IMR-90 (cell line): Measurements from ENCODE around the gene NIPAL3. TPM values are rescaled to one million over a fixed set of nuclear protein-coding genes. Genes with fewer than 3 reads are reported as not detected.

ENCODE experiments used
- ATAC-seq: fragments of 200-7000 bp; cut with Tn5 transposase; 2 replicates; pipeline ENCODE4 v1.9.1; 2020; ENCODE audit warnings: low read depth, mild to moderate bottlenecking, moderate library complexity
- BruUV-seq: library from RNA; stranded (reverse); fragments of 400-500 nt; replicated peaks from 2 replicates; lab custom pipeline; 2021; lab: Mats Ljungman, UMichigan
- CTCF ChIA-PET: fragments of 300-600 bp; formaldehyde crosslinking; extraction: SDS; loops from one replicate; lab custom pipeline; 2021; ENCODE audit warnings: antibody characterized with exemption; lab: Yijun Ruan, JAX
- POLR2A ChIA-PET: fragments of 300-600 bp; sonication (Branson Sonifier 250); formaldehyde crosslinking; loops from one replicate; lab custom pipeline; 2022; ENCODE audit warnings: antibody characterized with exemption; ENCODE audit not compliant: unreplicated experiment; lab: Charles Lee
- DNase-seq: peaks from one replicate; pipeline ENCODE4 v3.0.0; 2013
- H2AFZ ChIP-seq: replicated peaks from 2 replicates; pipeline ENCODE3; 2013; ENCODE audit warnings: low read length, mild to moderate bottlenecking; ENCODE audit not compliant: poor library complexity
- H2AK5ac ChIP-seq: 2 replicates; pipeline ENCODE4 v1.6.1; 2013; ENCODE audit warnings: low read depth, low read length, inconsistent platforms
- H2AK9ac ChIP-seq: replicated peaks from 2 replicates; pipeline ENCODE3; 2013; ENCODE audit warnings: mild to moderate bottlenecking, low read depth, low read length, moderate library complexity; ENCODE audit not compliant: poor library complexity
- H2BK120ac ChIP-seq: 2 replicates; pipeline ENCODE4 v1.6.1; 2013; ENCODE audit warnings: low read depth, low read length, inconsistent platforms
- H2BK15ac ChIP-seq: 3 replicates; pipeline ENCODE4 v1.6.1; 2013; ENCODE audit warnings: low read depth, low read length, inconsistent platforms
- H2BK20ac ChIP-seq: 2 replicates; pipeline ENCODE4 v1.6.1; 2013; ENCODE audit warnings: low read depth, mild to moderate bottlenecking, inconsistent platforms, low read length, moderate library complexity
- H2BK5ac ChIP-seq: 2 replicates; pipeline ENCODE4 v1.6.1; 2013; ENCODE audit warnings: mild to moderate bottlenecking, low read depth, low read length, inconsistent platforms; ENCODE audit not compliant: poor library complexity, severe bottlenecking
- H3K14ac ChIP-seq: replicated peaks from 2 replicates; pipeline ENCODE4 v1.6.1; 2013; ENCODE audit warnings: low read depth, low read length, inconsistent platforms
- H3K18ac ChIP-seq: 2 replicates; pipeline ENCODE4 v1.6.1; 2013; ENCODE audit warnings: low read depth, low read length, control low read depth
- H3K23ac ChIP-seq: 2 replicates; pipeline ENCODE4 v1.6.1; 2013; ENCODE audit warnings: low read depth, low read length, inconsistent platforms
- H3K27ac ChIP-seq: 2 replicates; pipeline ENCODE4 v1.5.1; 2013; ENCODE audit warnings: mild to moderate bottlenecking, control low read depth, low read length; ENCODE audit not compliant: insufficient read depth
- H3K27me3 ChIP-seq: 2 replicates; pipeline ENCODE4 v1.6.1; 2013; ENCODE audit warnings: low read length; ENCODE audit not compliant: control insufficient read depth, insufficient read depth
- H3K36me3 ChIP-seq: 2 replicates; pipeline ENCODE4 v1.6.1; 2013; ENCODE audit warnings: low read length, mixed read lengths; ENCODE audit not compliant: control insufficient read depth, insufficient read depth
- H3K4ac ChIP-seq: 2 replicates; pipeline ENCODE4 v1.6.1; 2013; ENCODE audit warnings: low read depth, low read length, inconsistent platforms
- H3K4me1 ChIP-seq: 2 replicates; pipeline ENCODE4 v1.6.1; 2013; ENCODE audit warnings: low read length, mixed read lengths; ENCODE audit not compliant: control insufficient read depth, insufficient read depth
- H3K4me2 ChIP-seq: 2 replicates; pipeline ENCODE4 v1.6.1; 2013; ENCODE audit warnings: low read depth, mild to moderate bottlenecking, control low read depth, low read length, moderate library complexity
- H3K4me3 ChIP-seq: 2 replicates; pipeline ENCODE4 v1.5.1; 2013; ENCODE audit warnings: low read depth, mild to moderate bottlenecking, control low read depth, low read length, moderate library complexity; ENCODE audit not compliant: insufficient read depth
- H3K56ac ChIP-seq: 2 replicates; pipeline ENCODE4 v1.6.1; 2013; ENCODE audit warnings: low read length, inconsistent platforms; ENCODE audit not compliant: insufficient read depth; ENCODE audit errors: extremely low read depth
- H3K79me1 ChIP-seq, 2 experiments: 2 replicates each; pipeline ENCODE4 v1.6.1; 2013; ENCODE audit warnings: low read length in 2 of 2, inconsistent platforms in 1 of 2, low read depth in 1 of 2
- H3K9ac ChIP-seq: 2 replicates; pipeline ENCODE4 v1.6.1; 2013; ENCODE audit warnings: low read depth, low read length, control low read depth
- H3K9me1 ChIP-seq: 2 replicates; pipeline ENCODE4 v1.6.1; 2013; ENCODE audit warnings: low read length, inconsistent platforms; ENCODE audit not compliant: insufficient read depth
- H3K9me3 ChIP-seq: 2 replicates; pipeline ENCODE4 v1.6.1; 2013; ENCODE audit warnings: low read length; ENCODE audit not compliant: control insufficient read depth, insufficient read depth
- H4K20me1 ChIP-seq: 2 replicates; pipeline ENCODE4 v1.6.1; 2013; ENCODE audit warnings: low read length, inconsistent platforms; ENCODE audit not compliant: insufficient read depth
- H4K5ac ChIP-seq: 2 replicates; pipeline ENCODE4 v1.6.1; 2013; ENCODE audit warnings: mild to moderate bottlenecking, low read depth, low read length, control low read depth
- H4K8ac ChIP-seq, 2 experiments: 2 replicates each; pipeline ENCODE4 v1.6.1; 2013; ENCODE audit warnings: low read depth in 2 of 2, low read length in 2 of 2, control low read depth in 1 of 2, inconsistent platforms in 1 of 2
- H4K91ac ChIP-seq: 2 replicates; pipeline ENCODE4 v1.6.1; 2013; ENCODE audit warnings: low read depth, low read length, inconsistent platforms; ENCODE audit not compliant: insufficient read depth
- BHLHE40 ChIP-seq: fragments of 150-350 bp; IDR thresholded peaks from 2 replicates; pipeline ENCODE4 v1.6.1; 2016; ENCODE audit warnings: mild to moderate bottlenecking, low read depth, low read length
- CEBPB ChIP-seq: IDR thresholded peaks from 2 replicates; pipeline ENCODE4 v1.6.1; 2012; ENCODE audit warnings: low read depth, low read length, improper control_type of control experiment
- CHD1 ChIP-seq: IDR thresholded peaks from 2 replicates; pipeline ENCODE4 v1.6.1; 2012; ENCODE audit warnings: low read depth, low read length, improper control_type of control experiment
- CTCF ChIP-seq: conservative IDR thresholded peaks from 2 replicates; pipeline ENCODE4 v1.5.1; 2012; ENCODE audit warnings: mild to moderate bottlenecking, low read depth, low read length, improper control_type of control experiment
- ELK1 ChIP-seq: fragments of 150-350 bp; IDR thresholded peaks from 2 replicates; pipeline ENCODE4 v1.6.1; 2016; ENCODE audit warnings: low read depth, mild to moderate bottlenecking, low read length, moderate library complexity, borderline replicate concordance
- FOS ChIP-seq: fragments of 150-350 bp; IDR thresholded peaks from 2 replicates; pipeline ENCODE4 v1.6.1; 2016; ENCODE audit warnings: low read depth, low read length
- MAFK ChIP-seq: IDR thresholded peaks from 2 replicates; pipeline ENCODE4 v1.6.1; 2012; ENCODE audit warnings: low read depth, low read length, improper control_type of control experiment
- MAZ ChIP-seq: IDR thresholded peaks from 2 replicates; pipeline ENCODE4 v1.6.1; 2012; ENCODE audit warnings: low read depth, mild to moderate bottlenecking, low read length, improper control_type of control experiment, moderate library complexity, borderline replicate concordance
- MXI1 ChIP-seq: IDR thresholded peaks from 2 replicates; pipeline ENCODE4 v1.6.1; 2012; ENCODE audit warnings: low read depth, mild to moderate bottlenecking, low read length, moderate library complexity, borderline replicate concordance
- NFE2L2 ChIP-seq: fragments of 150-350 bp; IDR thresholded peaks from 2 replicates; pipeline ENCODE4 v1.6.1; 2016; ENCODE audit warnings: low read depth, mild to moderate bottlenecking, low read length
- POLR2A ChIP-seq: IDR thresholded peaks from 2 replicates; pipeline ENCODE4 v1.6.1; 2012; ENCODE audit warnings: mild to moderate bottlenecking, low read depth, low read length
- RAD21 ChIP-seq: IDR thresholded peaks from 2 replicates; pipeline ENCODE4 v1.6.1; 2012; ENCODE audit warnings: low read length, improper control_type of control experiment
- RCOR1 ChIP-seq: IDR thresholded peaks from 2 replicates; pipeline ENCODE4 v1.6.1; 2012; ENCODE audit warnings: mild to moderate bottlenecking, low read length, improper control_type of control experiment; ENCODE audit not compliant: insufficient replicate concordance
- RFX5 ChIP-seq: IDR thresholded peaks from 2 replicates; pipeline ENCODE4 v1.8.0; 2012; ENCODE audit warnings: low read depth, mild to moderate bottlenecking, low read length, moderate library complexity
- SMC3 ChIP-seq: fragments of 150-350 bp; IDR thresholded peaks from 2 replicates; pipeline ENCODE4 v1.6.1; 2016; ENCODE audit warnings: low read depth, mild to moderate bottlenecking, antibody characterized with exemption, low read length, moderate library complexity
- USF2 ChIP-seq: fragments of 150-350 bp; IDR thresholded peaks from 2 replicates; pipeline ENCODE4 v1.6.1; 2017; ENCODE audit warnings: mild to moderate bottlenecking, antibody characterized with exemption, low read length, low read depth
- WGBS, 2 experiments: methylation state at CpG; one replicate each; pipeline versions ENCODE4 v1.1.5 to v1.1.7; 2013; ENCODE audit warnings: missing lambda C conversion rate in 2 of 2; ENCODE audit not compliant: insufficient read length in 1 of 2; ENCODE audit errors: extremely low coverage in 2 of 2; 5-methylcytosine and 5-hydroxymethylcytosine counted together
- dilution Hi-C: fragments of 300-500 bp; cut with HindIII; formaldehyde crosslinking; loops from one replicate; pipeline ENCODE4 v1.14.3; 2018; ENCODE audit warnings: low sequenced_read_pairs; ENCODE audit not compliant: unreplicated experiment
- in situ Hi-C: fragments of 300-500 bp; cut with MboI; formaldehyde crosslinking; loops from 3 replicates; pipeline ENCODE4 v1.14.3; 2019; ENCODE audit warnings: low sequenced_read_pairs, inconsistent platforms, mixed read lengths
- intact Hi-C: fragments of 100-400 bp; cut with micrococcal nuclease; formaldehyde crosslinking; loops from 2 replicates; pipeline ENCODE4 v1.10.0; 2022
- polyA plus RNA-seq, 3 experiments: library from polyadenylated mRNA; depleted of rRNA; stranded (reverse); fragments of >200 nt; gene quantifications; 2 replicates each; pipeline ENCODE4 v1.2.3, GENCODE V29; 2012; ENCODE audit warnings: low replicate concordance in 1 of 3
- total RNA-seq: library from RNA; depleted of rRNA; stranded (reverse); fragments of >200 nt; gene quantifications from 2 replicates; pipeline ENCODE4 v1.2.3, GENCODE V29; 2012

Gene NIPAL3
- total and polyA plus RNA-seq, 2 of the 4 experiments (the other 2 are of a cell fraction) = 55.0 to 123 TPM

- ChIA-PET CTCF (no interaction called here), POLR2A (no interaction called here)
- no peak overlapping the region for H3K27ac ChIP-seq
- DNase-seq = no peak
- no peak overlapping the region for H2AK5ac ChIP-seq
- H2AFZ ChIP-seq = peak overlapping the region; percentile 27
- no peak overlapping the region for H3K18ac ChIP-seq
- no peak overlapping the region for H2BK120ac ChIP-seq
- H4K8ac ChIP-seq = no peak overlapping the region
- no peak overlapping the region for H2BK15ac ChIP-seq
- intact Hi-C loops = no loop called here
- no peak overlapping the region for H3K4me2 ChIP-seq
- H3K4me3 ChIP-seq = no peak overlapping the region
- WGBS, 2 experiments = 78% methylated on average over 3 of the region's 7 CpGs; no CpG with 5 or more reads in 1 of the 2 experiments
- H2BK20ac ChIP-seq = no peak overlapping the region
- H4K20me1 ChIP-seq = no peaks in the 10 kb centered on the region
- H2AK9ac ChIP-seq = peak overlapping the region; percentile 37
- no peaks in the 10 kb centered on the region for H3K9me3 ChIP-seq
- TF ChIP-seq CTCF (no peak), MAZ (no peak), RAD21 (no peak), RCOR1 (no peak), NFE2L2 (no peak), USF2 (no peak), RFX5 (no peak), CEBPB (no peak), FOS (no peak), CHD1 (no peak), POLR2A (no peak), SMC3 (no peak), MXI1 (no peak), MAFK (no peak), ELK1 (no peak), BHLHE40 (no peak)
- no peak for ATAC-seq
- no peak overlapping the region for H3K56ac ChIP-seq
- H3K9ac ChIP-seq = no peak overlapping the region
- no peak overlapping the region for H3K23ac ChIP-seq
- dilution Hi-C loops = no loop called here
- no peak overlapping the region for H3K14ac ChIP-seq
- in situ Hi-C loops = no loop called here
- no TSS peak for BruUV-seq
- no peak overlapping the region for H4K5ac ChIP-seq
- H3K4ac ChIP-seq = no peak overlapping the region
- H3K27me3 ChIP-seq = no peaks in the 10 kb centered on the region
- no peaks in the 10 kb centered on the region for H3K36me3 ChIP-seq
- H3K79me1 ChIP-seq = no peaks in the 10 kb centered on the region
- no peaks in the 10 kb centered on the region for H3K9me1 ChIP-seq
- H3K4me1 ChIP-seq = no peaks in the 10 kb centered on the region; the same call in 1 of the 2 replicates
- H4K91ac ChIP-seq = no peak overlapping the region
- no peak overlapping the region for H2BK5ac ChIP-seq
These were observed 42.6 kb upstream of the NIPAL3 start for GRCh38 chr1:24373044-24373443.
